ENCODE results near the gene RNF111. TPM values are rescaled to one million over a fixed set of nuclear protein-coding genes. Genes with fewer than 3 reads are reported as not detected.

The RNF111 gene
- polyA plus RNA-seq, 1 donor (not counting 4 experiments of a cell fraction or from before 2014, with no cell fraction given), result 27.4 TPM

- Histone ChIP-seq H3K9me3 (ENCODE audit: control insufficient read depth, low read depth, low read length) (no peaks in the 10 kb centered on the region), H3K4me3 (ENCODE audit: control insufficient read depth in 2 of 3, extremely low read depth in 1 of 3, insufficient read depth in 2 of 3, low read depth in 1 of 3, low read length in 3 of 3) (no peak overlapping the region), H3K9me1 (ENCODE audit: control insufficient read depth, extremely low read depth, insufficient read depth, low read length) (no peaks in the 10 kb centered on the region), H3K4me2 (ENCODE audit: control insufficient read depth, extremely low read depth, insufficient read depth, low read depth, low read length) (no peak overlapping the region), H2AFZ (ENCODE audit: control insufficient read depth, low read length) (no peak overlapping the region), H4K20me1 (ENCODE audit: control insufficient read depth, extremely low read depth, insufficient read depth, low read length) (no peaks in the 10 kb centered on the region), H3K9ac (ENCODE audit: control insufficient read depth, extremely low read depth, insufficient read depth, low read length) (no peak overlapping the region), H3K27me3 (ENCODE audit: control insufficient read depth, extremely low read depth, insufficient read depth, low read length) (no peaks in the 10 kb centered on the region), H3K36me3 (ENCODE audit: control insufficient read depth in 2 of 2, extremely low read depth in 1 of 2, insufficient read depth in 2 of 2, low read length in 2 of 2) (peaks cover 18 to 28% of the 10 kb centered on the region in 2 experiments), H3K27ac (ENCODE audit: control insufficient read depth, insufficient read depth, low read length) (no peak overlapping the region), H3K4me1 (ENCODE audit: control insufficient read depth, extremely low read depth, insufficient read depth, low read length) (no peaks in the 10 kb centered on the region), H3K79me2 (ENCODE audit: control insufficient read depth, insufficient read depth, low read length) (no peaks in the 10 kb centered on the region)
- TF ChIP-seq EZH2 (IDR thresholded peaks at IDR 0.05; ENCODE audit: low read length) (no peak), CTCF (optimal IDR thresholded peaks at IDR 0.05 in 1 of 3, IDR thresholded peaks at IDR 0.05 in 1 of 3, conservative IDR thresholded peaks at IDR 0.05 in 1 of 3; ENCODE audit: extremely low read depth in 1 of 3, insufficient read depth in 2 of 3, low read length in 3 of 3) (no peak)
- DNase-seq (ENCODE audit: low read depth, low spot score) (no peak), FAIRE-seq (no peak)
- dilution Hi-C loops (cut with MboI; ENCODE audit: extremely low pct_ligation_motif_present, low sequenced_read_pairs), result no loop called here
Observed at GRCh38 chr15:59063042-59063441, 75.6 kb downstream of the RNF111 start.

GRCh38 chr15:59069430-59069829 is 82.0 kb downstream of the RNF111 start:
- Histone ChIP-seq H3K27me3 (ENCODE audit: control insufficient read depth, extremely low read depth, insufficient read depth, low read length) (no peaks in the 10 kb centered on the region), H3K4me3 (ENCODE audit: control insufficient read depth in 2 of 3, extremely low read depth in 1 of 3, insufficient read depth in 2 of 3, low read depth in 1 of 3, low read length in 3 of 3) (no peak overlapping the region), H3K9me3 (ENCODE audit: control insufficient read depth, low read depth, low read length) (no peaks in the 10 kb centered on the region), H3K9me1 (ENCODE audit: control insufficient read depth, extremely low read depth, insufficient read depth, low read length) (no peaks in the 10 kb centered on the region), H3K9ac (ENCODE audit: control insufficient read depth, extremely low read depth, insufficient read depth, low read length) (no peak overlapping the region), H3K27ac (ENCODE audit: control insufficient read depth, insufficient read depth, low read length) (no peak overlapping the region), H3K79me2 (ENCODE audit: control insufficient read depth, insufficient read depth, low read length) (no peaks in the 10 kb centered on the region), H3K4me1 (ENCODE audit: control insufficient read depth, extremely low read depth, insufficient read depth, low read length) (no peaks in the 10 kb centered on the region), H2AFZ (ENCODE audit: control insufficient read depth, low read length) (no peak overlapping the region), H3K4me2 (ENCODE audit: control insufficient read depth, extremely low read depth, insufficient read depth, low read depth, low read length) (no peak overlapping the region), H3K36me3 (ENCODE audit: control insufficient read depth in 2 of 2, extremely low read depth in 1 of 2, insufficient read depth in 2 of 2, low read length in 2 of 2) (peaks cover 11 to 12% of the 10 kb centered on the region in 2 experiments), H4K20me1 (ENCODE audit: control insufficient read depth, extremely low read depth, insufficient read depth, low read length) (no peaks in the 10 kb centered on the region)
- FAIRE-seq (no peak), DNase-seq (ENCODE audit: low read depth, low spot score) (no peak)
- no peak for TF ChIP-seq CTCF (optimal IDR thresholded peaks at IDR 0.05 in 1 of 3, IDR thresholded peaks at IDR 0.05 in 1 of 3, conservative IDR thresholded peaks at IDR 0.05 in 1 of 3; ENCODE audit: extremely low read depth in 1 of 3, insufficient read depth in 2 of 3, low read length in 3 of 3)
- no peak for TF ChIP-seq EZH2 (IDR thresholded peaks at IDR 0.05; ENCODE audit: low read length)
- dilution Hi-C loops (cut with MboI; ENCODE audit: extremely low pct_ligation_motif_present, low sequenced_read_pairs), result no loop called here
